ENCODE results near the gene SUPT4H1.

SUPT4H1 gene

GRCh38 chr17:58311429-58311894, 40.5 kb downstream of the SUPT4H1 start:
- TF ChIP-seq TAF1 (IDR thresholded peaks at IDR 0.05; ENCODE audit: borderline replicate concordance, insufficient read depth, low read length) (no peak), REST (IDR thresholded peaks at IDR 0.05; ENCODE audit: insufficient read depth in 1 of 2, low read depth in 2 of 2, low read length in 2 of 2) (no peak), FOXP2 (optimal IDR thresholded peaks at IDR 0.05; ENCODE audit: borderline replicate concordance, extremely low read depth, extremely low read length, insufficient read depth) (no peak), POLR2AphosphoS5 (IDR thresholded peaks at IDR 0.05; ENCODE audit: low read depth, low read length) (no peak), SIN3A (IDR thresholded peaks at IDR 0.05; ENCODE audit: borderline replicate concordance, insufficient read depth, low read length) (no peak)

DNA sequence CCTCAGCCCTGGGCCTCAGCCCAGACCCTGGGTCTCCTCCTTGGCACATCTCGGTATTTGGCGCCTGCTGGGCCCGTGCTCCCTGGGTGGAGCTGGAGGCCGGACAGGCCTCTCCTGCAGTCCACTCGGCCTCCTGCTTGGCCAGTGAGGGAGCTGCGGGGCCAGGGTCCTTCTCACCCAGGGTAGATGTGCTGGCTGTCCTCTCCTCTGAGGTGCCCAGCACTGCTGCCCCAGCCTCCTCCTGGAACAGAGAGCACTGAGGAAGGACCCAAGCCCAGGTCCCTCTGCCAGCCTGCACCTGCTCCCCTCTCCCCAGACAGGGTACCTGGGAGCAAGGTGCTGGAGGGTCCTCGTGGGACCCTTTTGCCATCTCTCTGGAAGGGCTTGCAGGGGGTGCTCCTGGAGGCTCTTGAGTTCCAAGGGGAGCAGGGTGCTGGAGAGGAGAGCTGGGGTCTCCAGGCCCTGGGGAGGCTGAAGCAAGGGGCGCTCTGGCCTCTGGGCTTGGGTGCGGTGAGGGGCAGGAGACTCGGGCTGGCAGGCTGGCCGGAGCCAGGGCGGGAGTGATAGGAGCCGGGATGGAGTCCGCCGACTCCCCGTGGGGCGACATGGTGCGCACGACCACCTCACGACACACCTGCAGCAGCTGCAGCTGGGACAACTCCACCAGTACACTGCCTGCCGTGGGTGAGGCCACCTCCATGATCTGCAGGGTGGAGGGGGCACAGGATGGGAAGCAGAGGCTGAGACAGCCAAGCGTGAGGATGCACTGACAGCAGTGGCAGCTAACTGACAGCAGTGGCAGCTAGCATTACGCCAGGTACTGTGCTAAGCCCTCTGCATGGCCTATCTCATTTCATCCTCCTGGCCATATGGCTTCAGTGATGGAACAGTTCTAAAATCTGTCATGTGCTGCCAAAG, 41.2 kb downstream of the SUPT4H1 start:
- TF ChIP-seq SIN3A (IDR thresholded peaks at IDR 0.05; ENCODE audit: borderline replicate concordance, insufficient read depth, low read length) (no peak), FOXP2 (optimal IDR thresholded peaks at IDR 0.05; ENCODE audit: borderline replicate concordance, extremely low read depth, extremely low read length, insufficient read depth) (no peak), TAF1 (IDR thresholded peaks at IDR 0.05; ENCODE audit: borderline replicate concordance, insufficient read depth, low read length) (no peak), POLR2AphosphoS5 (IDR thresholded peaks at IDR 0.05; ENCODE audit: low read depth, low read length) (no peak), REST (IDR thresholded peaks at IDR 0.05; ENCODE audit: insufficient read depth in 1 of 2, low read depth in 2 of 2, low read length in 2 of 2) (no peak)

DNA sequence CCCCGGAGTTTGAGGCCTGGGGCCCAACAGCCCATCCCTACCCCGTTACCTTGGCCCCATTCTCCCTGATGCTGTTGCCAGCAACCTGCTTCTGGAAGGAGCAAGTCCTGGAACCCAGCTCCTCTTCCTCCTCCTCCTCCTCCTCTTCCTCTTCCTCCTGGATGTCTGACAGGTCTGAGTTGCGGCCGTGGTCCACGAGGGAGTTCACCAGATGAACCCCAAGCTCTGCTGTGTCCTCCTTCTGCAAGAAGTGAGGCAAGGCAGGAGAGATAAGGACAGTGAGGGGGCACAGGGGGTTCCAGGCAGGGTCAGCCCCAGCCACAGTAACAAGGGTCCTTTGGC, 42.1 kb downstream of the SUPT4H1 start:
- TF ChIP-seq FOXP2 (optimal IDR thresholded peaks at IDR 0.05; ENCODE audit: borderline replicate concordance, extremely low read depth, extremely low read length, insufficient read depth) (no peak), TAF1 (IDR thresholded peaks at IDR 0.05; ENCODE audit: borderline replicate concordance, insufficient read depth, low read length) (no peak), POLR2AphosphoS5 (IDR thresholded peaks at IDR 0.05; ENCODE audit: low read depth, low read length) (no peak), REST (IDR thresholded peaks at IDR 0.05; ENCODE audit: insufficient read depth in 1 of 2, low read depth in 2 of 2, low read length in 2 of 2) (no peak), SIN3A (IDR thresholded peaks at IDR 0.05; ENCODE audit: borderline replicate concordance, insufficient read depth, low read length) (no peak)

- no peak for TF ChIP-seq FOXP2 (optimal IDR thresholded peaks at IDR 0.05; ENCODE audit: borderline replicate concordance, extremely low read depth, extremely low read length, insufficient read depth)
- TF ChIP-seq REST (IDR thresholded peaks at IDR 0.05; ENCODE audit: insufficient read depth in 1 of 2, low read depth in 2 of 2, low read length in 2 of 2) = no peak
- no peak for TF ChIP-seq TAF1 (IDR thresholded peaks at IDR 0.05; ENCODE audit: borderline replicate concordance, insufficient read depth, low read length)
- TF ChIP-seq POLR2AphosphoS5 (IDR thresholded peaks at IDR 0.05; ENCODE audit: low read depth, low read length) = no peak
- TF ChIP-seq SIN3A (IDR thresholded peaks at IDR 0.05; ENCODE audit: borderline replicate concordance, insufficient read depth, low read length) = no peak
These were observed 42.8 kb downstream of the SUPT4H1 start for GRCh38 chr17:58308985-58309917.
